ENCODE measurements around the gene LPAR2.

- no peak for TF ChIP-seq CTCF (IDR thresholded peaks at IDR 0.05)
- TF ChIP-seq POLR2A (IDR thresholded peaks at IDR 0.05): no peak
Observed at GRCh38 chr19:19631346-19631745, 3.3 kb upstream of the LPAR2 start.
